Uterus (tissue), 4 donors: ENCODE data around the gene HS3ST3A1. TPM values are rescaled to one million over a fixed set of nuclear protein-coding genes. Genes with fewer than 3 reads are reported as not detected.

Source experiments
- DNase-seq, 2 donors: peaks; one replicate each; pipeline ENCODE4 v3.0.0-alpha.2; 2019 to 2020
- H3K27ac ChIP-seq, 2 donors: fragments of 200-600 bp; sonication (generic); 1 replicate in 1 of 2; 2 replicates in 1 of 2; pipeline ENCODE4 v1.5.1; 2016 to 2018
- H3K27me3 ChIP-seq, 2 donors: fragments of 200-600 bp; sonication (generic); one replicate each; pipeline ENCODE4 v1.5.1; 2018 to 2019; ENCODE audit warnings: control low read depth in 1 of 2
- H3K36me3 ChIP-seq, 2 donors: fragments of 200-600 bp; sonication (generic); one replicate each; pipeline ENCODE4 v1.5.1; 2019; ENCODE audit warnings: control low read depth in 1 of 2
- H3K4me1 ChIP-seq, 2 donors: fragments of 200-600 bp; sonication (generic); one replicate each; pipeline ENCODE4 v1.5.1; 2018 to 2019; ENCODE audit warnings: control low read depth in 1 of 2
- H3K4me3 ChIP-seq, 2 donors: fragments of 200-600 bp; sonication (generic); 1 replicate in 1 of 2; 2 replicates in 1 of 2; pipeline ENCODE4 v1.5.1; 2018 to 2019; ENCODE audit warnings: mild to moderate bottlenecking in 1 of 2
- H3K9me3 ChIP-seq, 2 donors: fragments of 200-600 bp; sonication (generic); one replicate each; pipeline ENCODE4 v1.5.1; 2019; ENCODE audit warnings: control low read depth in 1 of 2
- CTCF ChIP-seq, 4 experiments: fragments of 200-600 bp in 2 of 4; fragments of 450-650 bp in 2 of 4; sonication (generic) in 2 of 4; IDR thresholded peaks; one replicate each; pipeline ENCODE4 v1.5.1; 2016 to 2019; ENCODE audit warnings: antibody characterized with exemption in 4 of 4, mild to moderate bottlenecking in 2 of 4, moderate library complexity in 1 of 4
- POLR2A ChIP-seq, 2 donors: fragments of 450-650 bp; IDR thresholded peaks; one replicate each; pipeline ENCODE4 v1.6.1; 2016; ENCODE audit warnings: antibody characterized with exemption in 2 of 2, mild to moderate bottlenecking in 1 of 2, moderate library complexity in 1 of 2
- intact Hi-C: fragments of 100-400 bp; cut with DNase I; formaldehyde crosslinking; loops from one replicate; pipeline ENCODE4 v1.15.1; 2023; ENCODE audit warnings: low total_unique reads
- total RNA-seq, 4 donors: library from RNA; depleted of rRNA in 3 of 4; stranded (reverse); fragments of >200 nt in 3 of 4; gene quantifications; one replicate each; pipeline versions ENCODE4 v1.1.0 to v1.2.4, GENCODE V29; 2014 to 2023
- donor health status: DM: yes; HTN: yes; CAD: no.

The HS3ST3A1 gene
- total RNA-seq, 4 donors from 2014 or later = 2.1 to 7.7 (median 5.0) TPM; not detected in 1

GRCh38 chr17:13474073-13474800 is 127.5 kb downstream of the HS3ST3A1 start:
- intact Hi-C loops = no loop called here
- no peaks in the 10 kb centered on the region for H3K36me3 ChIP-seq
- no peaks in the 10 kb centered on the region for H3K9me3 ChIP-seq
- no peak overlapping the region for H3K27ac ChIP-seq
- H3K4me3 ChIP-seq = no peak overlapping the region
- H3K27me3 ChIP-seq = no peaks in the 10 kb centered on the region
- TF ChIP-seq POLR2A (IDR thresholded peaks at IDR 0.05) (no peak), CTCF (IDR thresholded peaks at IDR 0.05) (no peak)
- H3K4me1 ChIP-seq = no peaks in the 10 kb centered on the region
- no peak for DNase-seq

- Histone ChIP-seq H3K27ac (no peak overlapping the region), H3K9me3 (no peaks in the 10 kb centered on the region), H3K27me3 (no peaks in the 10 kb centered on the region), H3K36me3 (no peaks in the 10 kb centered on the region), H3K4me3 (no peak overlapping the region), H3K4me1 (no peaks in the 10 kb centered on the region)
- DNase-seq = no peak
- no peak for TF ChIP-seq CTCF (IDR thresholded peaks at IDR 0.05)
- TF ChIP-seq POLR2A (IDR thresholded peaks at IDR 0.05) = no peak
- intact Hi-C loops = no loop called here
These were observed 136.1 kb downstream of the HS3ST3A1 start for GRCh38 chr17:13465678-13466077.

- Histone ChIP-seq H3K4me1 (no peaks in the 10 kb centered on the region), H3K27me3 (no peaks in the 10 kb centered on the region), H3K4me3 (no peak overlapping the region), H3K27ac (no peak overlapping the region), H3K9me3 (no peaks in the 10 kb centered on the region), H3K36me3 (no peaks in the 10 kb centered on the region)
- intact Hi-C loops = no loop called here
- no peak for DNase-seq
- TF ChIP-seq CTCF (IDR thresholded peaks at IDR 0.05) (no peak), POLR2A (IDR thresholded peaks at IDR 0.05) (no peak)
These were observed 139.0 kb downstream of the HS3ST3A1 start for GRCh38 chr17:13462673-13463124.

GRCh38 chr17:13462146-13462545 is 139.6 kb downstream of the HS3ST3A1 start:
- DNase-seq = no peak
- Histone ChIP-seq H3K27me3 (no peaks in the 10 kb centered on the region), H3K4me1 (no peaks in the 10 kb centered on the region), H3K9me3 (no peaks in the 10 kb centered on the region), H3K4me3 (no peak overlapping the region), H3K27ac (no peak overlapping the region), H3K36me3 (no peaks in the 10 kb centered on the region)
- no peak for TF ChIP-seq CTCF (IDR thresholded peaks at IDR 0.05)
- TF ChIP-seq POLR2A (IDR thresholded peaks at IDR 0.05) = no peak
- intact Hi-C loops = no loop called here

- Histone ChIP-seq H3K4me1 (no peaks in the 10 kb centered on the region), H3K9me3 (no peaks in the 10 kb centered on the region), H3K27me3 (no peaks in the 10 kb centered on the region), H3K36me3 (no peaks in the 10 kb centered on the region), H3K4me3 (no peak overlapping the region), H3K27ac (no peak overlapping the region)
- intact Hi-C loops = no loop called here
- TF ChIP-seq POLR2A (IDR thresholded peaks at IDR 0.05) (no peak), CTCF (IDR thresholded peaks at IDR 0.05) (no peak)
- DNase-seq = no peak
These were observed 141.3 kb downstream of the HS3ST3A1 start for GRCh38 chr17:13460261-13461000.
